Right lobe of liver (tissue), 4 donors: ENCODE data around the gene BMPR2.

Source experiments
- CTCF ChIP-seq, 4 donors: fragments of 200-600 bp in 3 of 4; fragments of 450-650 bp in 1 of 4; IDR thresholded peaks; one replicate each; pipeline versions ENCODE4 v1.5.1 to v1.8.0; 2016 to 2022; ENCODE audit warnings: antibody characterized with exemption in 4 of 4, mild to moderate bottlenecking in 2 of 4
- POLR2A ChIP-seq: fragments of 450-650 bp; IDR thresholded peaks from one replicate; pipeline ENCODE4 v1.6.1; 2017; ENCODE audit warnings: antibody characterized with exemption, mild to moderate bottlenecking
- donor health status: DM: no; HTN: no; CAD: no.
- donor health status: DM: no; HTN: no; CAD: no.
- donor health status: DM: no; HTN: yes; CAD: no.

DNA sequence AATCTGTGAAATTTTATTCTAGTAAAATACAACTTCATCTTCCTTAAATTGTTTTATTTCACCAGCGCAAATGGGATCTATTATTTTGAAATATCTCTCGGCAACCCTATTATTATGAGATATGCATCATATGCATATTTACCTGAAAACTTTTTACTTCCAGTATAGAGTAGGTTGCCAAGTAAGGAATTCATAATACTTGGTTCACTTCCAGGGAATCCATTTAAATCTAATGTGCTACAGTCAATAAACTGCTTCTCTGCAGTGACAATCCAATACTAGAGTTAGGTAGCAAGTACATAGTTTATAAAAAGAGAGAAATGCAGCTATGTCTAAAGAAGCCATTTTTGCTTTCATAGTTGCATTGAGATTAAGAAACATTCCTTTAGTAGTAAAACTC is 169.8 kb downstream of the BMPR2 start:
- TF ChIP-seq CTCF (IDR thresholded peaks at IDR 0.05) (no peak), POLR2A (no peak)
